SK-MEL-5 (cell line): ENCODE measurements around the gene CHCHD6. TPM values are rescaled to one million over a fixed set of nuclear protein-coding genes. Genes with fewer than 3 reads are reported as not detected.

ENCODE experiments used
- DNase-seq: peaks from one replicate; pipeline ENCODE4 v3.0.0-alpha.2; 2016; ENCODE audit warnings: low read depth, low spot score
- in situ Hi-C: cut with HindIII; loops from 2 replicates; pipeline ENCODE4 v1.10.0; 2016; ENCODE audit warnings: low sequenced_read_pairs, high pct_unique_total_duplicates, low pct_unique_long_range_greater_than_20kb
- total RNA-seq: library from RNA; depleted of rRNA; stranded (reverse); fragments of >200 nt; shearing (Covaris generic); gene quantifications from 2 replicates; pipeline ENCODE4 v1.2.3, GENCODE V29; 2014

The CHCHD6 gene
- total RNA-seq, 1 experiment from 2014 or later = 104 TPM

DNA sequence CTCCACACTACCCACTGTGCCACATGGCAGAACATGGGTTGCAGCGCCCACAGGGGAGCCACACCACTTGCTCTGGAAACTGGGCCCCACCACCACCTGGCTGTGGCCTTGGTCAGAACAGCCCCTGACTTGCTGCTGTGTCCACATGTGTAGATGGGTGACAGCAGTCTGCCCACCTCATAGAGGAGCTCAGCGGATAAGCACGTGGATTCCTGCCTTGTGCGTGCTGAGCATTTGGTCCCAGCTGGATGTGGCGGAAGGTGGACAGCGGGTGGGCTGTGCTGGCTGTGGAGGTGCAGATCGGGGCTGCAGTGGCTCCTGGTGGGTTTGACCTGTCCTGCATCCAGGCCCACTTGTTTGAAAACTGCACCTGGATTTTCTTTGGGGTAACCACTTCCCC is 272.9 kb downstream of the CHCHD6 start:
- in situ Hi-C loops = no loop called here
- DNase-seq = no peak

DNA sequence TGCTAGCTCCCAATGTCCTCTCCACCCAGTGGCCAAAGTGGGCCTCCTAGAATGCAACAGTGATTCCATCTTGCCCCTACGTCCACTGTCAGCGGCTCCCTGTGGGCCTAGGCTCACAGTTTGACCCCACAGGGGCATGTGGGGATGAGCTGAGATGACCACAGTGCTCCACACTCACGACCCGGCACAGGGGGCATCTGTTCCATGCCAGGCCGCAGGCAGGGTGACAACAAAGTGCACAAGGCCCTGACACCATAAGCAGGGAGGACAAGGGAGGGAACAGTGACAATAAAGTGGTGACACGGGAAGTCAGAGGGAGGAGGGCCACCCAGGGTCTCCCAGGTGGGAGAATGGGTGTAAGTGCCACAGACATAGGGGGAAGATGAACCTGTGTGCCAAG is 273.8 kb downstream of the CHCHD6 start:
- no peak for DNase-seq
- in situ Hi-C loops = no loop called here

DNA sequence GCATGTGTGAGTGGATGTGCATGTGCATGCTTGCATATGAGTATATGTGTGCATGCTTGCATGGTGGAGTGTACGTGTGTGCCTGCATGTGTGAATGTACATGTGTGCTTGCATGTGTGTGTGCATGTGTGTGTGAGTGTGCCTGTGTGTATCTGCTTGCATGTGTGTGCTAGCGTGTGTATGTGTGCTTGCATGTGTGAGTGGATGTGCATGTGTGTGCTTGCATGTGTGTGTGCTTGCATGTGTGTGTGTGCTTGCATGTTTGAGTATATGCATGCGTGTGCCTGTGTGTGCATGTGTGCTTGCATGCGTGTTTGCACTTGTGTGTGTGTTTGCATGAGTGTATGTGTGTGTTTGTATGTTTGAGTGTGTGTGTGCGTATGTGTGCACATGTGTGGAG is 274.3 kb downstream of the CHCHD6 start:
- in situ Hi-C loops = no loop called here
- DNase-seq = no peak

DNA sequence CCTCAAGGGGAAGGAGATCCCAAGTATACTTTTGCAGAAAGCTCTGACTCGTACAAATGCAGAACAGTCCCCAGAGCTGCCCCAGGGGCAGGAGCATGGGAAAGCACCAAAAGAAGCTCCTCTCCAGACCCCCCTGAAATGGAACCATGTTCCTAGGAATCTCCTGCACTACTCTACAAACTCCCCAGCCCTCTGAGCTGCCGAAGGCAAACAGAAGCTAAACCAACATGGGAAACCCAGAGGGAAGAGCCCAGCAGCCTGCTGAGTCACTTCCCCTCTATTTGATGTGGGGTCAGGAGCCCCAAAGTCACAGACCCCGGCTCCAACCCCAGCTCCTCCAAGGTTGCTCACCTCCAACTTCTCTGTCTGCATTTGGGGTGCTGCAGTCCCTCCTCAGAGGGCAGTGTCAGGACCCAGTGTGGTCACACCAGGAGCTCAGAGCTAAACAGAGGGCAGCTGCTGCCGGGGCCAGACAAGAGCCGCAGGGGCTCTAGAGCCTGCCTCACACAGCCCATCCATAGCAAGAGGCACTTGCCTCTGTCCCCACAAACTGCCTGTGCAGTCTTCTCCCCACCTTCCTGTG is 275.1 kb downstream of the CHCHD6 start:
- in situ Hi-C loops = no loop called here
- no peak for DNase-seq

DNA sequence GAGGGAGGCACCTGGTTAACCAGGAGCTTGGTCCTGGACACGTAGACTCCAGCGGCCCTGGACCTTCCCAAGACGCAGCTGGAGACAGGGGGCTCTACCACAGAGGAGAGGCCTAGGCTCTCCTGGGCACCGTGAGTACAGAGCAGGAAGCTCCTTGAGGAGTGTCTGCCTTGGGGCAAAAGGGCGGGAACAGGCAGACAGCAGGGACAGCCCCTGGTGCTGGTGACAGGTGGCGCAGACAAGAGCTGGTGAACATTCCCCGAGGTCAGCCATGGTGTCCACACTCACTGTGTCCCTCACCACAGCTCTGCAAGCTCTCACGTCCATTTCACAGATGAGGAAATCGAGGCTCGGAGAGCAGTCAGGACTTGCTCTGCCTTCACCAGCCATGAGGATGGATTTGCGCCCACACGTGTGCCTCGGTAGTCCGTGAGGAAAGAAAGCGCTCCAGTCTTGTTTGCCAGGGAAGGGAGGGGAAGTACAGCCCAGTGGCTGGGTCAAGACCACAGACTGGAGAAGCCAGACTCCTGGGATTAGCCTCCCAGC is 276.3 kb downstream of the CHCHD6 start:
- in situ Hi-C loops = no loop called here
- no peak for DNase-seq

DNA sequence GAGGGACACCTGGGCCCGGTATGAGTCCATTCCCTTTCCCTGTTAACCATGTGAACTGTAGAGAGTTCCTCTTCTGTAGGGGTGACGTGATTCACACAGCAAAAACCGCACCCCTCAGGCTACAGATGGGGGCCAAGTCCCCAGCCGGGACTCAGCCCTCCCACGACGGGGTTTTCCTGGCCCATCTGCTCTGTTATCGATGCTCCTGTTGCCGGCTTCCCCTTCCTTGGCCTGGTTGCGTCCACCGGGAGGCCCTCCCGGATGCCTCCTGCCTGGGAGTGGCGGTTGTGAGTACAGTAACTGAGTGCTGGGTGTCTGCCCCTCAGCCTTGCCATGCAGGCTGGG is 278.1 kb downstream of the CHCHD6 start:
- no peak for DNase-seq
- in situ Hi-C loops = no loop called here

DNA sequence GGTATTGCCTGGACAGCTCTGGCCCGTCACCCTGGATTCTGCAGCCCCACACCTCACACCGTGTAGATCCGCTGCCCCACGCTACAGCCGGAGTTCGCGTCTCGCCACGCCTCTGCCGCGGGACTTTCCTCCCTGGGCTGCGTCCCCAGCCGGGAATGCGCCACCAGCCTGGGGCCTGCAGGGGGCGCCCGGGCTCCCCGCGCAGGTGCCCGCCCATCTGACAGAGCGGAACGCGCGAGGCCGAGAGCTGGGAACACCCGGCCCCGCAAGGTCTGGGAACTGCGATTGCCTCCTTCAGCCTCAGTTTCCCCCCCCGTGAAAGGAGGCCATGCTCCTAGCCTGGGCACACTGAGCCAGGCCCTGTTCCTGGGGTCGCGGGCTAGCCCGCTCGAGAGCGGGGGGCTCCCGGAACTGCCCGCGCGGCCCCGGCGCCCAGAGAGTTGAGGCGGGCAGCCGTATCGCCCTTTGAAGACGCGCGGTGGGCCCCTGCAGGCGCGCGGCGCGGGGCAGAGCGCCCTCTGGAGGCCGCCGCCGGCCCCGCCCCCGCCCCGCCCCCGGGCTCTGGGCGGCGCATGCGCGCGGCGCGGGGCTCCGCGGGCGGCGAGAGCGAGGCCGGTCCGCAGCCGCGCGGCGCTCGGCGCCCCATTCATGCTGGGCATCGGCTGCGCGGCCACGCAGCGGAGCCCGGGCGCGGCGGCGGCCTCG is 278.6 kb downstream of the CHCHD6 start, which contains the start of gene PLXNA1:
Gene PLXNA1 (plus strand): TSS at position 645 of the 705 bp plus-strand sequence. CDS start 5,479 bp downstream, outside the sequence.
- in situ Hi-C loops = no loop called here
- peak; percentile 84 for DNase-seq

DNA sequence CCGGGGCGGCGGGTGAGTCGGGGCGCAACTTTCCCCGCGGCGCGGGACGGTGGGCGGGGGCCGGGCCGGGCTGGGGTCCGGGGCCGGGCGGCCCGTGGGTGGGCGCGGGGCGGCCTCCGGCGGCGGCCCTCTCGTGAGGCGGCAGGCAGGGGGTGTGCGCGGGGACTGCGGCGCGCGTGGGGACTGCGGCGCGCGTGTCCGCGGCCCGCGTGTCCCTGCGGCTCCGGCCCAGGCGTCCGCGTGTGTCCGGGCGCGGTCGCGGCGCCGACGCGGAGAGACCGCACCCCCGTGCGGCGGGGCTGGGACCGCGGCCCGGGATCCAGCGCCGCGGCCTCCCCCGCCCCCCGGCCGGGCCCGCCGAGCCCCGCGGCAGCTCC is 279.2 kb downstream of the CHCHD6 start:
- no peak for DNase-seq
- in situ Hi-C loops = no loop called here

DNA sequence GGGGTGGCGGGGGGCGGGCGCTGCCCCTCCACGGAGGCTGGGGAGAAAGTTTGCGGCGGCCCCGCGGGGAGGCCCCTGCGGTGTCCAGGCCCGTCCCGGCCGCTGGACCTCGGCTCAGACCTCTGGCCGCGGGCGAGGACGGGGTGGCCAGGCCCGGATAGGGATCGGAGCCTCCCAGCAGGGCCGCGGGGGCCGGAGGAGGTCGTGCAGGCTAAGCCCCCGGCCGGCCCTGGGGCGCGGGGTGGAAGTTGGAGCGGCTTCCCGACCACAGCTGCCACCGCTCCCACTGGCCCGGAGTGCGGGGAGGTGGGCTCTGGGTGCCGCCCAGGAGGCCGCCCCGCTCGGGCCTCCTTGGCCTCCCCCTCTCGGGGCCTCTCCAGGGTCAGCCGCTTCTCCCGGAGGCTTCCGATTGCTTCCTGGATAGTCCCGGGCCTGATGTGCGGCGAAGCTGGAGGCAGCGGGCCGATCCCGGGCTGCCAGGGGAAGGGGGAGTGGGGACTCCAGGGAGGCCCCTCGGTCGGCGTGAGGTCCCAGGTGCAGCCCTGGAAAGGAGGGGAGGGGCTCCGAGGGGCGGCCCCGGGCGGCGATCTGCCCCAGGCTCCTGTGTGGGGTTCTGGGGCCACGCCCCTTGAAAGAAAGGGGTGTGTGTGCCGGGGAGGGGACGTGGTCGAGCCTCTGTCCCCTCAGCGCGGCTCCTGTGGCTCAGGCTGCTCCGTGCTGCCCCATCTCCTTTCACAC is 279.8 kb downstream of the CHCHD6 start:
- no peak for DNase-seq
- in situ Hi-C loops = no loop called here

DNA sequence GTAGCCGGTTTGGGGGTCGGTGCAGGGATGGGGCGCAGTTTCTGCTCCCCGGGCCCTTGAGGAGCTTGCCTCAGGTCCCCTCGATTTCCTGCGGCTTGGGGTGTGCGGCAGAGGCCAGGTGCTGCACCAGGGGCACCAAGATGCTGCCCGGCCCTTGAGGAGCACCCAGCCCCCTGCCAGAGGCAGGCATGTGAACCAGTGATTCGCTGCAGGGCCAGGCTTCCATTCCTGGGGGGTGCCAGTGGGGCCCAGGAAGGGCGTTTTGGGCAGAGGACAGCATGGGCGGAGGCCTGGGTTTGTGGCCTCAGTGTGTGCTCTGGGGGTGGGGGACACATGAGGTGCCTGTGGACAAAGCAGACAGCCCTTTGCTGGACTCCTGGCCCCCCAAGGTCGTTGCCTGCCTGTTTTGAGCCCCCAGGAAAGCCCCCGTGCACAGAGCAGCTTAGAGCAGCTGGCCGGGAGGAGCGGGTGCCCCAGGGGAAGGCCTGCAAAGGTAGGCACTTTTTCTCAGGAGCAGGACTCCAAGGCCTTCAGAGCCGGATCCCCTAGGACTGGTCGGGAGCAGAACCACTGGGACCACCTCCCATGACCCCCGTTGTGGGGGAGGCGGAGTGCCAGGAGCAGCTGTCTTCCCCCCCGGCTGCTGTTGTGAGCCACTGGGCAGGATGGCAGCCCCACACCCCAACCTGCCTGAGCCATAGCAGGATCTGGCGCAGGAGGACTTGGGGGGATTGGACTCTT is 280.5 kb downstream of the CHCHD6 start:
- in situ Hi-C loops = no loop called here
- no peak for DNase-seq

DNA sequence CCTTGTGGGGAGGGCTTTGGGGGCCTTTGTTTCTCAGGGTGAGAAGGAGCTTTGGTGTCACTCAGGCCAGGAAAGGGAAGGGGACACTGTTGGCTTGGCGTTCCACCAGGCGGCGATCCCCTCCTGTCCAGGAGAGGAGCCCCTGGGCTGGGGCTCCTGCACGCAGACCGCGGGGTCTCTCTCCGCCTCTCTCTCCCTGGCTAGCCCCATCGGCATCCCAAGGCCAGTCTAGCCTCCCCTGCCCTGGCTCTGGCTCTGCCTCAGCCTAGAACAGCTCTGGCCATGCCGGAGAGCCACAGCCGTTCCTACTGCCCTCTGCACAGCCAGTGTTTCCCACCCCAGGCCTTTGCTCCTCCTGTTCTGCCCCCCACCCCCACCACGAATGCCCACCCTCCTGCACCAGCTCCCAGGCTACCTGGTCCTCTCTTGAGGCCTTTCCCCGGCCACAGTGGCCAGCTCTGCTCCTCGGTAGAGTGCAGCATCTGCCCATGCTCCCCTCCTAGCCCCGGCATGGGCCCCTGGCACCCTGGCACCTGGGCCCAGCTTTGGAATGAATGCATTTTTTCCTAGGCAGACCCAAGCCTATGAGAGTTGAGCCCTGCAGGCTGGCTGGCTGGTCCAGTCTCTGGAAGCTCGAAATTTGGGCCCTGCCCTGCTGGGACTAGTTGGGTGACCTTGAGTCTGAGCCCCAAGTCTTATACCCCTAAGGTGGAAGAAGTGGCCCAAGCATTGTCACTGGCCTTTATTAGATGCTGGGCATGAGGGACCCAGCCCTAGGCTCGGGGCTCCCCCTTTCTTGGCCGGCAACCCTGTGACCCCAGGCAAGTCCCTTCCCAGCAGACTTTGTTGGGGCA is 281.3 kb downstream of the CHCHD6 start:
- in situ Hi-C loops = no loop called here

DNA sequence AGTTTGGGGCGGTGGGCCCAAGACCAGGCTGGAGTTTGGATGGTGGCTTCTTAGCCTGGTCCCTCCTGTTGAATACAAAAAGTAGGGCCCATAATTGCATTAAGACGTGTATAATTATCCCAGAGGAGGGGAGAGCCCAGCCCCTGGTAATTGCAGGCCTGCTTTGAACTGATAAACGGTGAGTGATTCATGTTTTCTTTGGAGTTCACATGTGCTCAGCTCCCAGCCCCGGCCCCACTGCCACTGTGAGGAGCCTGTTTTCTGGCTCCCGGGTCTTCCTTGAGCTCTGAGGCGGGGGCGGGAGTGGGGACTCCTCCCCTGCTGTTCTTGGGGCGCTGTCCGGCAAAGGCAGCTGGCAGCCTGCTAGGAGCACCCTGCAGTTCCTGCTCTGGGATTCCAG is 282.0 kb downstream of the CHCHD6 start:
- in situ Hi-C loops = no loop called here
- DNase-seq = no peak

More for the DNA sequence above, 281.3 kb downstream of the CHCHD6 start:
- DNase-seq = no peak

DNA sequence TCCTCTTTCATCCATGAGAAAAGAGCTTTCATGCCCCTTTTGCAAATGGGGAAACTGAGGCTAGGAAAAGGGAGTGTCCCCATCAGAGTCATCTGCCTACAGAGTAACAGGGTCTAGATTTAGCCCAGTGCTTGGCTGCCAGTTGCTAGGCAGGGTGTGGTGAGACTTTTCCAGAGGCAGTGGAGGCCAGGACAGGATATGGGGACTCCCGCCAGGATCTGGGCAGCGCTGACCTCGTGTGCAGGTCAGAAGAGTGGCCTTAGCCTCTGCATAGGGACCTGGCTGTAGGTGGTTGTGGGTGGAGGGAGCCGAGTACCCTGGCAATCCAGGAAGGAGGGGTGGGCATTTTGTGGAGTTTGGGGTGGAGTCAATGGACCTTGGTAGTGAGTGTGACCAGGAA is 283.1 kb downstream of the CHCHD6 start:
- in situ Hi-C loops = no loop called here
- DNase-seq = no peak

DNA sequence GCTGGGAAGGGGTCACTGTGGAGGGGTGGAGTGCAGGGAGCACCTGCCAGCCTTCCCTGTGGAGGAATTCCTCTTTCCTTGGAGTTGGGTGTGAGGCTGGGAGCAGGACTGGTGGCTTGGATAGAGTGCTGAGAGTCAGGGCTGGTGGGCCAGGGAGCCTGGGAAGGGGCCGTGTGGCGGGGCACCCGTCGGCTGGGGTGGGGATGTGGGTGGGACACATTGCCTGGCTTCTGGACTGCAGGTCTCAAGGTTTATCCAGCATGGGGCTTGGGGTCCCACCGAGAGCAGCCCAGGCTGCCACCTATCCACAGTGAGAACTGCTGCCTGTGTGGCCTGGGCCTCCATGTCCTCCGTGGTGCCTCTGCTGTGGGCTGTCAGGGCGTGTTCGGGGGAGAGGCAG is 283.6 kb downstream of the CHCHD6 start:
- in situ Hi-C loops = no loop called here
- DNase-seq = no peak

DNA sequence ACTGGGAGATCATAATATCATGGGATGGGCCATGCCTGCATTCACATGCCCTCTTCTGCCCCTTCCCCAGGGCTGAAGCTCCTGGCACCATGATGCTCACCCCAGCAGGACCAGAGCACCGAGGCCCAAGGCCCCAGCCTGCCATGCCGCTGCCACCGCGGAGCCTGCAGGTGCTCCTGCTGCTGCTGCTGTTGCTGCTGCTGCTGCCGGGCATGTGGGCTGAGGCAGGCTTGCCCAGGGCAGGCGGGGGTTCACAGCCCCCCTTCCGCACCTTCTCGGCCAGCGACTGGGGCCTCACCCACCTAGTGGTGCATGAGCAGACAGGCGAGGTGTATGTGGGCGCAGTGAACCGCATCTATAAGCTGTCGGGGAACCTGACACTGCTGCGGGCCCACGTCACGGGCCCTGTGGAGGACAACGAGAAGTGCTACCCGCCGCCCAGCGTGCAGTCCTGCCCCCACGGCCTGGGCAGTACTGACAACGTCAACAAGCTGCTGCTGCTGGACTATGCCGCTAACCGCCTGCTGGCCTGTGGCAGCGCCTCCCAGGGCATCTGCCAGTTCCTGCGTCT is 284.5 kb downstream of the CHCHD6 start:
- no peak for DNase-seq
- in situ Hi-C loops = no loop called here

DNA sequence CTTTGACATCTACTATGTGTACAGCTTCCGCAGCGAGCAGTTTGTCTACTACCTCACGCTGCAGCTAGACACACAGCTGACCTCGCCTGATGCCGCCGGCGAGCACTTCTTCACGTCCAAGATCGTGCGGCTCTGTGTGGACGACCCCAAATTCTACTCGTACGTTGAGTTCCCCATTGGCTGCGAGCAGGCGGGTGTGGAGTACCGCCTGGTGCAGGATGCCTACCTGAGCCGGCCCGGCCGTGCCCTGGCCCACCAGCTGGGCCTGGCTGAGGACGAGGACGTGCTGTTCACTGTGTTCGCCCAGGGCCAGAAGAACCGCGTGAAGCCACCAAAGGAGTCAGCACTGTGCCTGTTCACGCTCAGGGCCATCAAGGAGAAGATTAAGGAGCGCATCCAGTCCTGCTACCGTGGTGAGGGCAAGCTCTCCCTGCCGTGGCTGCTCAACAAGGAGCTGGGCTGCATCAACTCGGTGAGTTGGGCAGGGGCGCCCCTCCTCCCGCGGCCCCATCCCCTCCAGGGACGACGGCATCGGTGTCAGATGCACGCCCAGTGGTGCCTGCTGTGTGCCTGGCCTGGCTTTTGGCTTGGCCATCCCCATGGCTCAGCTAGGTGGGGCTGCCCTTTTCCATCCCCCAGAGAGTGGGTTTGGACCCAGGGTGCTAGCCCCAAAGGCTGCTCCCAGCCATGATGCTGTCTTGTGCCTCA is 285.4 kb downstream of the CHCHD6 start:
- DNase-seq = no peak

More for the DNA sequence above, 285.4 kb downstream of the CHCHD6 start:
- in situ Hi-C loops = no loop called here
